DMS53 (cell line): ENCODE measurements around the gene CNOT10.
"Not testable (repeated sequence)": the region's sequence is repeated elsewhere in the genome, so short reads cannot be mapped to it uniquely, and the experiment has no call there.

Experiments
- DNase-seq: peaks from one replicate; lab custom pipeline; 2025; lab: John Stamatoyannopoulos, UW

CNOT10 gene

GRCh38 chr3:32684800-32685542, at the start of gene CNOT10:
TSS of gene CNOT10 (plus strand) at chr3:32685188. CDS start at chr3:32685461, 273 bp downstream.
- DNase-seq: peak; percentile 88

- no peak for DNase-seq
Measured at GRCh38 chr3:32640939-32641338, 44.0 kb upstream of the CNOT10 start.

GRCh38 chr3:32641356-32641755, 43.6 kb upstream of the CNOT10 start:
- DNase-seq: no peak

GRCh38 chr3:32643354-32643753, 41.6 kb upstream of the CNOT10 start:
- no peak for DNase-seq

- DNase-seq: no peak
Measured at GRCh38 chr3:32643816-32644215, 41.2 kb upstream of the CNOT10 start.

- DNase-seq: no peak
Measured at GRCh38 chr3:32644380-32644779, 40.6 kb upstream of the CNOT10 start.

GRCh38 chr3:32646761-32647160, 38.2 kb upstream of the CNOT10 start:
- DNase-seq: no peak

GRCh38 chr3:32652337-32653100, 32.5 kb upstream of the CNOT10 start:
- DNase-seq: not testable (repeated sequence)

- no peak for DNase-seq
Measured at GRCh38 chr3:32655167-32655566, 29.8 kb upstream of the CNOT10 start.

- no peak for DNase-seq
Measured at GRCh38 chr3:32660634-32661033, 24.4 kb upstream of the CNOT10 start.

GRCh38 chr3:32662647-32663046, 22.3 kb upstream of the CNOT10 start:
- no peak for DNase-seq

GRCh38 chr3:32664630-32665075, 20.3 kb upstream of the CNOT10 start:
- DNase-seq: peak; percentile 46

GRCh38 chr3:32667072-32667582, 17.9 kb upstream of the CNOT10 start:
- peak; percentile 1 for DNase-seq

GRCh38 chr3:32669226-32669625, 15.8 kb upstream of the CNOT10 start:
- not testable (repeated sequence) for DNase-seq

GRCh38 chr3:32673730-32674129, 11.3 kb upstream of the CNOT10 start:
- not testable (repeated sequence) for DNase-seq

- DNase-seq: no peak
Measured at GRCh38 chr3:32675164-32675563, 9.8 kb upstream of the CNOT10 start.

GRCh38 chr3:32675650-32676049, 9.3 kb upstream of the CNOT10 start:
- DNase-seq: no peak

- no peak for DNase-seq
Measured at GRCh38 chr3:32681811-32682210, 3.2 kb upstream of the CNOT10 start.

- DNase-seq: peak; percentile 0
Measured at GRCh38 chr3:32684029-32684799, 774 bp upstream of the CNOT10 start.

- DNase-seq: peak; percentile 19
Measured at GRCh38 chr3:32685543-32686185, 676 bp downstream of the CNOT10 start.

GRCh38 chr3:32686713-32687112, 1.7 kb downstream of the CNOT10 start:
- no peak for DNase-seq

GRCh38 chr3:32691847-32692246, 6.9 kb downstream of the CNOT10 start:
- no peak for DNase-seq
